Keratinocyte (primary cell): ENCODE data around the gene EIF2S2. TPM values are rescaled to one million over a fixed set of nuclear protein-coding genes. Genes with fewer than 3 reads are reported as not detected.

ENCODE experiments used
- DNase-seq: peaks from one replicate; pipeline ENCODE4 v3.0.0-alpha.2; 2011; ENCODE audit warnings: low read depth, missing footprints, low spot score
- FAIRE-seq: peaks from 2 replicates; lab custom pipeline; 2011; peaks lifted over from hg19 to GRCh38; lab: Jason Lieb, UNC
- H2AFZ ChIP-seq: 2 replicates; pipeline ENCODE4 v1.6.0; 2012; ENCODE audit warnings: low read length, control low read depth, inconsistent platforms; ENCODE audit not compliant: control insufficient read depth
- H3K27ac ChIP-seq: 2 replicates; pipeline ENCODE4 v1.5.1; 2011; ENCODE audit warnings: low read length; ENCODE audit not compliant: control insufficient read depth, insufficient read depth
- H3K27me3 ChIP-seq: 3 replicates; pipeline ENCODE4 v1.6.0; 2011; ENCODE audit warnings: low read length; ENCODE audit not compliant: control insufficient read depth, insufficient read depth; ENCODE audit errors: extremely low read depth
- H3K36me3 ChIP-seq, 2 experiments: 2 replicates in 1 of 2; 3 replicates in 1 of 2; pipeline ENCODE4 v1.5.1; 2011; ENCODE audit warnings: low read length in 2 of 2, mild to moderate bottlenecking in 1 of 2; ENCODE audit not compliant: control insufficient read depth in 2 of 2, insufficient read depth in 2 of 2; ENCODE audit errors: extremely low read depth in 1 of 2
- H3K4me1 ChIP-seq: 3 replicates; pipeline ENCODE4 v1.5.1; 2011; ENCODE audit warnings: low read length; ENCODE audit not compliant: control insufficient read depth, insufficient read depth; ENCODE audit errors: extremely low read depth
- H3K4me2 ChIP-seq: 3 replicates; pipeline ENCODE4 v1.6.0; 2011; ENCODE audit warnings: low read depth, low read length; ENCODE audit not compliant: control insufficient read depth, insufficient read depth; ENCODE audit errors: extremely low read depth
- H3K4me3 ChIP-seq, 3 experiments: fragments of 200-600 bp in 1 of 3; sonication (generic) in 1 of 3; 2 replicates in 2 of 3; 3 replicates in 1 of 3; pipeline ENCODE4 v1.5.1; 2011 to 2016; ENCODE audit warnings: low read length in 3 of 3, mild to moderate bottlenecking in 3 of 3, control low read depth in 2 of 3, inconsistent platforms in 1 of 3, low read depth in 1 of 3, mixed read lengths in 1 of 3, mixed run types in 1 of 3, moderate library complexity in 1 of 3; ENCODE audit not compliant: control insufficient read depth in 2 of 3, insufficient read depth in 2 of 3; ENCODE audit errors: extremely low read depth in 1 of 3
- H3K79me2 ChIP-seq: 2 replicates; pipeline ENCODE4 v1.6.0; 2012; ENCODE audit warnings: low read length; ENCODE audit not compliant: control insufficient read depth, insufficient read depth
- H3K9ac ChIP-seq: 3 replicates; pipeline ENCODE4 v1.6.0; 2011; ENCODE audit warnings: low read length; ENCODE audit not compliant: control insufficient read depth, insufficient read depth; ENCODE audit errors: extremely low read depth
- H3K9me1 ChIP-seq: 3 replicates; pipeline ENCODE4 v1.6.0; 2011; ENCODE audit warnings: low read length; ENCODE audit not compliant: control insufficient read depth, insufficient read depth; ENCODE audit errors: extremely low read depth
- H3K9me3 ChIP-seq: 2 replicates; pipeline ENCODE4 v1.5.1; 2012; ENCODE audit warnings: low read depth, low read length; ENCODE audit not compliant: control insufficient read depth
- H4K20me1 ChIP-seq: 3 replicates; pipeline ENCODE4 v1.6.0; 2011; ENCODE audit warnings: low read length; ENCODE audit not compliant: control insufficient read depth, insufficient read depth; ENCODE audit errors: extremely low read depth
- CTCF ChIP-seq, 3 experiments: IDR thresholded peaks in 1 of 3; conservative IDR thresholded peaks in 1 of 3; optimal IDR thresholded peaks in 1 of 3; 2 replicates in 2 of 3; 3 replicates in 1 of 3; pipeline versions ENCODE3 to v1.5.1; 2011; ENCODE audit warnings: low read length in 3 of 3, mild to moderate bottlenecking in 3 of 3, moderate library complexity in 2 of 3, control low read depth in 1 of 3, inconsistent platforms in 1 of 3; ENCODE audit not compliant: insufficient read depth in 2 of 3; ENCODE audit errors: extremely low read depth in 1 of 3
- EZH2 ChIP-seq: IDR thresholded peaks from one replicate; pipeline ENCODE4 v1.6.1; 2012; ENCODE audit warnings: inconsistent platforms, mild to moderate bottlenecking, low read length, moderate library complexity
- dilution Hi-C: fragments of 300-500 bp; cut with MboI; formaldehyde crosslinking; loops from one replicate; pipeline ENCODE4 v1.7.0; 2020; ENCODE audit warnings: low sequenced_read_pairs; ENCODE audit not compliant: extremely low pct_ligation_motif_present
- polyA plus RNA-seq, 5 experiments: library from polyadenylated mRNA; depleted of rRNA in 3 of 5; stranded (reverse) in 3 of 5; stranded (forward) in 1 of 5; unstranded in 1 of 5; fragments of >200 nt; gene quantifications; 1 replicate in 1 of 5; 2 replicates in 3 of 5; 3 replicates in 1 of 5; pipeline versions ENCODE4 v1.2.1 to v1.2.3, GENCODE V29; 2011 to 2012; ENCODE audit warnings: missing spikeins in 2 of 5, low read depth in 1 of 5, low replicate concordance in 1 of 5

Gene EIF2S2
- polyA plus RNA-seq, 1 donor (not counting 4 experiments of a cell fraction or from before 2014, with no cell fraction given): 131 TPM

- H3K4me3 ChIP-seq: no peak overlapping the region
- H3K27me3 ChIP-seq: no peaks in the 10 kb centered on the region
- no peaks in the 10 kb centered on the region for H3K9me3 ChIP-seq
- TF ChIP-seq EZH2: no peak
- no peak for TF ChIP-seq CTCF (optimal IDR thresholded peaks at IDR 0.05 in 1 of 3, IDR thresholded peaks at IDR 0.05 in 1 of 3, conservative IDR thresholded peaks at IDR 0.05 in 1 of 3; ENCODE audit: extremely low read depth in 1 of 3, insufficient read depth in 2 of 3, low read length in 3 of 3)
- no peak overlapping the region for H2AFZ ChIP-seq
- peaks cover 3% of the 10 kb centered on the region for H3K9me1 ChIP-seq
- dilution Hi-C loops: no loop called here
- peaks cover 31% of the 10 kb centered on the region for H4K20me1 ChIP-seq
- peaks cover 7% of the 10 kb centered on the region for H3K79me2 ChIP-seq
- no peak overlapping the region for H3K27ac ChIP-seq
- H3K4me2 ChIP-seq: no peak overlapping the region
- DNase-seq: no peak
- no peaks in the 10 kb centered on the region for H3K4me1 ChIP-seq
- no peak overlapping the region for H3K9ac ChIP-seq
- FAIRE-seq: no peak
- H3K36me3 ChIP-seq: peaks cover 31 to 56% of the 10 kb centered on the region in 2 experiments
Observed at GRCh38 chr20:34090645-34091044, 21.4 kb downstream of the EIF2S2 start.

GRCh38 chr20:34089655-34090345 lies 22.2 kb downstream of the EIF2S2 start:
- DNase-seq (no peak), FAIRE-seq (no peak)
- Histone ChIP-seq H3K27ac (no peak overlapping the region), H3K4me1 (no peaks in the 10 kb centered on the region), H3K36me3 (peaks cover 33 to 61% of the 10 kb centered on the region in 2 experiments), H3K9me1 (peaks cover 3% of the 10 kb centered on the region), H3K27me3 (no peaks in the 10 kb centered on the region), H3K4me3 (no peak overlapping the region), H4K20me1 (peaks cover 31% of the 10 kb centered on the region), H3K79me2 (peaks cover 7% of the 10 kb centered on the region), H3K9ac (no peak overlapping the region), H3K4me2 (no peak overlapping the region), H3K9me3 (no peaks in the 10 kb centered on the region), H2AFZ (no peak overlapping the region)
- TF ChIP-seq EZH2 (no peak), CTCF (optimal IDR thresholded peaks at IDR 0.05 in 1 of 3, IDR thresholded peaks at IDR 0.05 in 1 of 3, conservative IDR thresholded peaks at IDR 0.05 in 1 of 3; ENCODE audit: extremely low read depth in 1 of 3, insufficient read depth in 2 of 3, low read length in 3 of 3) (no peak)
- dilution Hi-C loops: no loop called here
